GM03348 (cell line): ENCODE data around the gene DCHS2.
A peak's percentile ranks its signal among the peaks of the same experiment; 100 is the strongest.

ENCODE experiments used
- DNase-seq: peaks from one replicate; pipeline ENCODE4 v3.0.0; 2012; ENCODE audit warnings: low spot score

DCHS2 gene

DNA sequence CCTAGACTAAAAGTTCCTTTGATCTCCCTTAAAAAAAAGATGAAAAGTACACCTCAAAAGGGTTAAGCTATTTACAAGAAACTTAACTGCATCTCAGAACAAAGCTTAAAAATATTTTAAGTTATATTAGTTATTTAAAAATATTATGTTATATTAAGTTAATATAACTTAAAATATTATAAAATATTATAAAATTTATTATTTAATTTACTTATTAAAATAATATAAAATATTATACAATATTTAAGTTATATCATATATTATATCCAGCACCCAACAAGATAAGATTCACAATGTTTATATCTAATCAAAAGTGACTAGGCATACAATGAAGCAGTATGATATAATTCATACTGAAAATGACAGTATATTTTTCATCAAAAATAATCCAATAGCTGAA is 296.9 kb downstream of the DCHS2 start:
- DNase-seq, result no peak

DNA sequence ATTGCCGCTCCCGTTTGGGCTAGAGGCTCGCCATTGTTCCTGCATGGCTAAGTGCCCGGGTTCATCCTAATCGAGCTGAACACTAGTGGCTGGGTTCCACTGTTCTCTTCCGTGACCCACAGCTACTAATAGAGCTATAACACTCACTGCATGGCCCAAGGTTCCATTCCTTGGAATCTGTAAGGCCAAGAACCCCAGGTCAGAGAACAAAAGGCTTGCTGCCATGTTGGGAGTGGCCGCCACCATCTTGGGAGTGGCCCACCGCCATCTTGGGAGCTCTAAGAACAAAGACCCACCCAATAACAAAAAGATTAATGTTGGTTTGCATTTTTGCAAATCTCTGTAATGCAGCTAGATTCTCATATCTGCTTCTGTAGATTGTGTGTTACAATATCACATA is 299.0 kb downstream of the DCHS2 start:
- no peak for DNase-seq

- DNase-seq, result peak; percentile 54
Measured at GRCh38 chr4:154189346-154189745, 302.3 kb downstream of the DCHS2 start.

DNA sequence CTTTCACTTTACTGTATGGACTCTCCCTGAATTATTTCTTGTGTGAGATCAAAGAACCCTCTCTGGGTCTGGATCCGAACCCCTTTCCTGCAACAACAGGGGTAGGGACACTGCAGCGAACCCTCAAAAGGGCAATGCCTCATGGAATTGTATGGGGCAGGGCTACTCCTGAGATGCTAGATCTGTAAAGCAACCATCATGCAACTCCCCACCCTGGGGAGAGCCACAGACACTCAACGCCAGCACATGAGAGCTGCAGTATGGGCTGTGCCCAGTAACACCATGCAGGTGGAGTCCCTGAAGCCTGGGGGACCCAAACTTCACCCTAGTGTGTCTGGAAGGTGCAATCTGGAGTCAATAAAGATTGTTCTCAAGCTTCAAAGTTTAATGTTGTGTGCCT is 304.7 kb downstream of the DCHS2 start:
- no peak for DNase-seq

DNA sequence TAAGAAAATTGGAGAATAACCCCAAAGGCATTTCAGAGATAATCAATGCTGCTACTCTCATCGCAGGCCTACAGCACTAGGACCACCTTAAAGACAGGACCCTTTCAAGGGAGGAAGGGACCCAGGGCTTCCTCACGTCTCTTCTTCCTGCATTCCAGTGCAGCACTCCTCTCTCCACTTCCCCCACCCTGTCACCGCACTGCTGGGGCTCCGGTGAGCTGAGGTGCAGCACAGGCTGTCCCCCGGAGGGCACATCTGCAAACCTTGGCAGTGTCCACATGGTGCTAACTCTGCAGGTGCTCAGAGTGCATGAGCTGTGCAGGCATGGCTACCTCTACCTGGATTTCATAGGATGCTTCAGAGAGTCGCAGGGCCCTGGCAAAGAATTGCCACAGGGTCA is 305.6 kb downstream of the DCHS2 start:
- DNase-seq, result no peak

GRCh38 chr4:154184238-154184637 is 307.4 kb downstream of the DCHS2 start:
- DNase-seq, result no peak

- no peak for DNase-seq
Measured at GRCh38 chr4:154183264-154183663, 308.3 kb downstream of the DCHS2 start.
